ENCODE results near the gene KCTD2. TPM values are rescaled to one million over a fixed set of nuclear protein-coding genes. Genes with fewer than 3 reads are reported as not detected.

Gene KCTD2
- total and polyA plus RNA-seq, 2 of the 13 experiments (the other 11 are each of a cell fraction or from before 2014, with no cell fraction given) = 28.3 to 32.6 TPM

GRCh38 chr17:75013092-75013559 is 33.9 kb upstream of the KCTD2 start (continued):
- no peak for TF ChIP-seq ZNF431 (CRISPR knock-in tag; IDR thresholded peaks at IDR 0.05; ENCODE audit: borderline replicate concordance, low read depth)
- no peak for TF ChIP-seq ZNF530 (CRISPR knock-in tag; IDR thresholded peaks at IDR 0.05; ENCODE audit: low read depth)
- TF ChIP-seq JUND (CRISPR knock-in tag; IDR thresholded peaks at IDR 0.05) = no peak
- no peak for TF ChIP-seq ZNF776 (CRISPR knock-in tag; IDR thresholded peaks at IDR 0.05)
- TF ChIP-seq ZFP90 (CRISPR knock-in tag; IDR thresholded peaks at IDR 0.05; ENCODE audit: borderline replicate concordance) = no peak
- TF ChIP-seq ZNF703 (CRISPR knock-in tag; IDR thresholded peaks at IDR 0.05; ENCODE audit: borderline replicate concordance) = no peak
- no peak for TF ChIP-seq ZNF746 (CRISPR knock-in tag; IDR thresholded peaks at IDR 0.05)
- no peak for TF ChIP-seq ZNF720 (CRISPR knock-in tag; IDR thresholded peaks at IDR 0.05)
- TF ChIP-seq ZNF547 (CRISPR knock-in tag; IDR thresholded peaks at IDR 0.05) = no peak
- TF ChIP-seq ZNF563 (CRISPR knock-in tag; IDR thresholded peaks at IDR 0.05) = no peak
- TF ChIP-seq, protein P1, sequence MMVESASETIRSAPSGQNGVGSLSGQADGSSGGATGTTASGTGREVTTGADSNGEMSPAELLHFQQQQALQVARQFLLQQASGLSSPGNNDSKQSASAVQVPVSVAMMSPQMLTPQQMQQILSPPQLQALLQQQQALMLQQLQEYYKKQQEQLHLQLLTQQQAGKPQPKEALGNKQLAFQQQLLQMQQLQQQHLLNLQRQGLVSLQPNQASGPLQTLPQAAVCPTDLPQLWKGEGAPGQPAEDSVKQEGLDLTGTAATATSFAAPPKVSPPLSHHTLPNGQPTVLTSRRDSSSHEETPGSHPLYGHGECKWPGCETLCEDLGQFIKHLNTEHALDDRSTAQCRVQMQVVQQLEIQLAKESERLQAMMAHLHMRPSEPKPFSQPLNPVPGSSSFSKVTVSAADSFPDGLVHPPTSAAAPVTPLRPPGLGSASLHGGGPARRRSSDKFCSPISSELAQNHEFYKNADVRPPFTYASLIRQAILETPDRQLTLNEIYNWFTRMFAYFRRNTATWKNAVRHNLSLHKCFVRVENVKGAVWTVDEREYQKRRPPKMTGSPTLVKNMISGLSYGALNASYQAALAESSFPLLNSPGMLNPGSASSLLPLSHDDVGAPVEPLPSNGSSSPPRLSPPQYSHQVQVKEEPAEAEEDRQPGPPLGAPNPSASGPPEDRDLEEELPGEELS (CRISPR knock-in tag; IDR thresholded peaks at IDR 0.05) = no peak
- TF ChIP-seq GATAD2A (CRISPR knock-in tag; IDR thresholded peaks at IDR 0.05) = no peak
- TF ChIP-seq RFX3 (CRISPR knock-in tag; IDR thresholded peaks at IDR 0.05) = no peak
- no peak for TF ChIP-seq MED13 (CRISPR knock-in tag; IDR thresholded peaks at IDR 0.05)
- no peak for TF ChIP-seq RXRB (CRISPR knock-in tag; IDR thresholded peaks at IDR 0.05; ENCODE audit: borderline replicate concordance)
- no peak for TF ChIP-seq KDM5B (CRISPR knock-in tag; IDR thresholded peaks at IDR 0.05; ENCODE audit: borderline replicate concordance)
- TF ChIP-seq NCOR1 (IDR thresholded peaks at IDR 0.05; ENCODE audit: borderline replicate concordance, low read length) = no peak
- no peak for TF ChIP-seq FOXK1 (CRISPR knock-in tag; IDR thresholded peaks at IDR 0.05; ENCODE audit: borderline replicate concordance, low read depth)
- no peak for TF ChIP-seq KDM1A (CRISPR knock-in tag; IDR thresholded peaks at IDR 0.05)
- TF ChIP-seq XRCC5 (optimal IDR thresholded peaks at IDR 0.05; ENCODE audit: low read length) = no peak
- TF ChIP-seq, protein P2, sequence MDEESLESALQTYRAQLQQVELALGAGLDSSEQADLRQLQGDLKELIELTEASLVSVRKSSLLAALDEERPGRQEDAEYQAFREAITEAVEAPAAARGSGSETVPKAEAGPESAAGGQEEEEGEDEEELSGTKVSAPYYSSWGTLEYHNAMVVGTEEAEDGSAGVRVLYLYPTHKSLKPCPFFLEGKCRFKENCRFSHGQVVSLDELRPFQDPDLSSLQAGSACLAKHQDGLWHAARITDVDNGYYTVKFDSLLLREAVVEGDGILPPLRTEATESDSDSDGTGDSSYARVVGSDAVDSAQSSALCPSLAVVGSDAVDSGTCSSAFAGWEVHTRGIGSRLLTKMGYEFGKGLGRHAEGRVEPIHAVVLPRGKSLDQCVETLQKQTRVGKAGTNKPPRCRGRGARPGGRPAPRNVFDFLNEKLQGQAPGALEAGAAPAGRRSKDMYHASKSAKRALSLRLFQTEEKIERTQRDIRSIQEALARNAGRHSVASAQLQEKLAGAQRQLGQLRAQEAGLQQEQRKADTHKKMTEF (CRISPR knock-in tag; IDR thresholded peaks at IDR 0.05) = no peak
- no peak for TF ChIP-seq ZNF800 (CRISPR knock-in tag; IDR thresholded peaks at IDR 0.05)
- TF ChIP-seq ZNF430 (CRISPR knock-in tag; IDR thresholded peaks at IDR 0.05) = 0 out of 2 replicates have a peak, but pooled peaks have one; percentile 3
- TF ChIP-seq, protein P3, sequence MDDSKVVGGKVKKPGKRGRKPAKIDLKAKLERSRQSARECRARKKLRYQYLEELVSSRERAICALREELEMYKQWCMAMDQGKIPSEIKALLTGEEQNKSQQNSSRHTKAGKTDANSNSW (CRISPR knock-in tag; IDR thresholded peaks at IDR 0.05; ENCODE audit: borderline replicate concordance) = 0 out of 2 replicates have a peak, but pooled peaks have one; percentile 55
- TF ChIP-seq TBX3 (IDR thresholded peaks at IDR 0.05; ENCODE audit: borderline replicate concordance) = no peak
- TF ChIP-seq ZNF839 (CRISPR knock-in tag; IDR thresholded peaks at IDR 0.05; ENCODE audit: borderline replicate concordance) = no peak
- TF ChIP-seq GTF3A (CRISPR knock-in tag; conservative IDR thresholded peaks at IDR 0.05) = no peak
- no peak for TF ChIP-seq RARG (CRISPR knock-in tag; IDR thresholded peaks at IDR 0.05; ENCODE audit: low read depth)

Data from HepG2 (cell line).